ENCODE measurements around the gene DMAC2. TPM values are rescaled to one million over a fixed set of nuclear protein-coding genes. Genes with fewer than 3 reads are reported as not detected.

DMAC2 gene
- total and polyA plus RNA-seq, 2 of the 13 experiments (the other 11 are each of a cell fraction or from before 2014, with no cell fraction given) = 39.0 to 66.0 TPM

GRCh38 chr19:41424335-41425173 is 15.2 kb downstream of the DMAC2 start:
- Histone ChIP-seq H3K27ac (ENCODE audit: extremely low read length, insufficient read depth, low read length) (no peak overlapping the region), H3K79me2 (ENCODE audit: insufficient read depth, low read length) (no peaks in the 10 kb centered on the region), H3K9me3 (ENCODE audit: low read length) (no peaks in the 10 kb centered on the region), H3K4me2 (ENCODE audit: low read depth, low read length) (peak overlapping the region; percentile 9; the same call in 1 of the 2 replicates), H4K20me1 (ENCODE audit: insufficient read depth, low read length) (no peaks in the 10 kb centered on the region), H3K4me3 (replicated peaks in 1 of 3; ENCODE audit: insufficient read depth in 1 of 3, low read depth in 2 of 3, low read length in 3 of 3) (no peak overlapping the region; a peak in 1 of 6 replicates), H2AFZ (ENCODE audit: low read length) (no peak overlapping the region), H3K4me1 (ENCODE audit: insufficient read depth, low read length) (peaks cover 43% of the 10 kb centered on the region), H3K9ac (ENCODE audit: insufficient read depth, low read depth, low read length) (no peak overlapping the region), H3K36me3 (replicated peaks in 1 of 2; ENCODE audit: control insufficient read depth in 1 of 2, insufficient read depth in 2 of 2, low read length in 2 of 2) (peaks cover 16 to 21% of the 10 kb centered on the region in 2 experiments; a peak in 4 of 5 replicates), H3K27me3 (ENCODE audit: control insufficient read depth in 1 of 2, insufficient read depth in 2 of 2, low read length in 2 of 2) (no peaks in the 10 kb centered on the region)
- 89% methylated on average over 13 of the region's 21 CpGs for WGBS (ENCODE audit: low lambda C conversion rate)
- CTCF ChIA-PET (ENCODE audit: low intra/inter-chr PET ratio, low total read pairs) = no interaction called here
- DNase-seq (ENCODE audit: low spot score) (no peak), ATAC-seq (no peak), FAIRE-seq (no peak)
- in situ Hi-C loops (cut with HindIII; ENCODE audit: extremely low pct_ligation_motif_present, low pct_unique_long_range_greater_than_20kb) (no loop called here), intact Hi-C loops (cut with micrococcal nuclease; ENCODE audit: unreplicated experiment) (no loop called here)
- POLR2A ChIA-PET = interaction anchor here (2.2 to 2.9 kb wide), 2 partner anchors 15 kb away, joined by 10 to 18 read pairs; partner anchors contain the start of gene DMAC2
- no TSS peak for BruUV-seq (replicated peaks)
- TF ChIP-seq, protein P1, sequence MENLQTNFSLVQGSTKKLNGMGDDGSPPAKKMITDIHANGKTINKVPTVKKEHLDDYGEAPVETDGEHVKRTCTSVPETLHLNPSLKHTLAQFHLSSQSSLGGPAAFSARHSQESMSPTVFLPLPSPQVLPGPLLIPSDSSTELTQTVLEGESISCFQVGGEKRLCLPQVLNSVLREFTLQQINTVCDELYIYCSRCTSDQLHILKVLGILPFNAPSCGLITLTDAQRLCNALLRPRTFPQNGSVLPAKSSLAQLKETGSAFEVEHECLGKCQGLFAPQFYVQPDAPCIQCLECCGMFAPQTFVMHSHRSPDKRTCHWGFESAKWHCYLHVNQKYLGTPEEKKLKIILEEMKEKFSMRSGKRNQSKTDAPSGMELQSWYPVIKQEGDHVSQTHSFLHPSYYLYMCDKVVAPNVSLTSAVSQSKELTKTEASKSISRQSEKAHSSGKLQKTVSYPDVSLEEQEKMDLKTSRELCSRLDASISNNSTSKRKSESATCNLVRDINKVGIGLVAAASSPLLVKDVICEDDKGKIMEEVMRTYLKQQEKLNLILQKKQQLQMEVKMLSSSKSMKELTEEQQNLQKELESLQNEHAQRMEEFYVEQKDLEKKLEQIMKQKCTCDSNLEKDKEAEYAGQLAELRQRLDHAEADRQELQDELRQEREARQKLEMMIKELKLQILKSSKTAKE (CRISPR knock-in tag; IDR thresholded peaks at IDR 0.05; ENCODE audit: borderline replicate concordance) = 0 out of 2 replicates have a peak, but pooled peaks have one; percentile 37
- TF ChIP-seq HOXA3 (CRISPR knock-in tag; IDR thresholded peaks at IDR 0.05) = peak; percentile 47; the same call in 1 of the 2 replicates
- TF ChIP-seq ZNF746 (CRISPR knock-in tag; IDR thresholded peaks at IDR 0.05) = 0 out of 2 replicates have a peak, but pooled peaks have one; percentile 32
- TF ChIP-seq NR2F6 (IDR thresholded peaks at IDR 0.05) = peak; percentile 79
- TF ChIP-seq NR2F6 (CRISPR knock-in tag; IDR thresholded peaks at IDR 0.05) = peak; percentile 57
- peak; percentile 29; the same call in 1 of the 2 replicates for TF ChIP-seq GABPA (IDR thresholded peaks at IDR 0.05; ENCODE audit: low read depth, low read length)
- TF ChIP-seq GABPA (CRISPR knock-in tag; IDR thresholded peaks at IDR 0.05; ENCODE audit: low read depth) = peak; percentile 84
- TF ChIP-seq CEBPB (IDR thresholded peaks at IDR 0.05; ENCODE audit: borderline replicate concordance, low read depth, low read length) = peak; percentile 41; the same call in 1 of the 2 replicates
- no peak for TF ChIP-seq FOXA1 (IDR thresholded peaks at IDR 0.05)
- 0 out of 2 replicates have a peak, but pooled peaks have one; percentile 12 for TF ChIP-seq FOXA1 (CRISPR knock-in tag; IDR thresholded peaks at IDR 0.05)
- TF ChIP-seq NCOA2 (CRISPR knock-in tag; IDR thresholded peaks at IDR 0.05) = peak; percentile 65
- no peak for TF ChIP-seq CENPT (CRISPR knock-in tag; IDR thresholded peaks at IDR 0.05; ENCODE audit: low read depth)
- TF ChIP-seq RXRB (CRISPR knock-in tag; IDR thresholded peaks at IDR 0.05; ENCODE audit: borderline replicate concordance) = peak; percentile 85
- TF ChIP-seq GATAD2A (CRISPR knock-in tag; IDR thresholded peaks at IDR 0.05) = 0 out of 2 replicates have a peak, but pooled peaks have one; percentile 21
- no peak for TF ChIP-seq SALL1 (CRISPR knock-in tag; IDR thresholded peaks at IDR 0.05)
- TF ChIP-seq TEAD3 (CRISPR knock-in tag; optimal IDR thresholded peaks at IDR 0.05; ENCODE audit: borderline replicate concordance) = peak; percentile 30
- TF ChIP-seq EP300 (IDR thresholded peaks at IDR 0.05; ENCODE audit: low read depth in 2 of 2, low read length in 2 of 2) = peak in 1 of 2 experiments; percentile 57; a peak in 2 of 4 replicates
- no peak for TF ChIP-seq EP300 (CRISPR knock-in tag; IDR thresholded peaks at IDR 0.05; ENCODE audit: borderline replicate concordance)
- TF ChIP-seq, protein P2, sequence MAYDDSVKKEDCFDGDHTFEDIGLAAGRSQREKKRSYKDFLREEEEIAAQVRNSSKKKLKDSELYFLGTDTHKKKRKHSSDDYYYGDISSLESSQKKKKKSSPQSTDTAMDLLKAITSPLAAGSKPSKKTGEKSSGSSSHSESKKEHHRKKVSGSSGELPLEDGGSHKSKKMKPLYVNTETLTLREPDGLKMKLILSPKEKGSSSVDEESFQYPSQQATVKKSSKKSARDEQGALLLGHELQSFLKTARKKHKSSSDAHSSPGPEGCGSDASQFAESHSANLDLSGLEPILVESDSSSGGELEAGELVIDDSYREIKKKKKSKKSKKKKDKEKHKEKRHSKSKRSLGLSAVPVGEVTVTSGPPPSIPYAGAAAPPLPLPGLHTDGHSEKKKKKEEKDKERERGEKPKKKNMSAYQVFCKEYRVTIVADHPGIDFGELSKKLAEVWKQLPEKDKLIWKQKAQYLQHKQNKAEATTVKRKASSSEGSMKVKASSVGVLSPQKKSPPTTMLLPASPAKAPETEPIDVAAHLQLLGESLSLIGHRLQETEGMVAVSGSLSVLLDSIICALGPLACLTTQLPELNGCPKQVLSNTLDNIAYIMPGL (CRISPR knock-in tag; IDR thresholded peaks at IDR 0.05; ENCODE audit: borderline replicate concordance in 1 of 2, low read depth in 1 of 2) = no peak
- TF ChIP-seq CEBPG (CRISPR knock-in tag; IDR thresholded peaks at IDR 0.05) = peak; percentile 68

Data from HepG2 (cell line).